ENCODE measurements around the gene GTPBP1. TPM values are rescaled to one million over a fixed set of nuclear protein-coding genes. Genes with fewer than 3 reads are reported as not detected.

Gene GTPBP1
- total RNA-seq, result 100 to 1,000 TPM; 109 to 142 TPM

DNA sequence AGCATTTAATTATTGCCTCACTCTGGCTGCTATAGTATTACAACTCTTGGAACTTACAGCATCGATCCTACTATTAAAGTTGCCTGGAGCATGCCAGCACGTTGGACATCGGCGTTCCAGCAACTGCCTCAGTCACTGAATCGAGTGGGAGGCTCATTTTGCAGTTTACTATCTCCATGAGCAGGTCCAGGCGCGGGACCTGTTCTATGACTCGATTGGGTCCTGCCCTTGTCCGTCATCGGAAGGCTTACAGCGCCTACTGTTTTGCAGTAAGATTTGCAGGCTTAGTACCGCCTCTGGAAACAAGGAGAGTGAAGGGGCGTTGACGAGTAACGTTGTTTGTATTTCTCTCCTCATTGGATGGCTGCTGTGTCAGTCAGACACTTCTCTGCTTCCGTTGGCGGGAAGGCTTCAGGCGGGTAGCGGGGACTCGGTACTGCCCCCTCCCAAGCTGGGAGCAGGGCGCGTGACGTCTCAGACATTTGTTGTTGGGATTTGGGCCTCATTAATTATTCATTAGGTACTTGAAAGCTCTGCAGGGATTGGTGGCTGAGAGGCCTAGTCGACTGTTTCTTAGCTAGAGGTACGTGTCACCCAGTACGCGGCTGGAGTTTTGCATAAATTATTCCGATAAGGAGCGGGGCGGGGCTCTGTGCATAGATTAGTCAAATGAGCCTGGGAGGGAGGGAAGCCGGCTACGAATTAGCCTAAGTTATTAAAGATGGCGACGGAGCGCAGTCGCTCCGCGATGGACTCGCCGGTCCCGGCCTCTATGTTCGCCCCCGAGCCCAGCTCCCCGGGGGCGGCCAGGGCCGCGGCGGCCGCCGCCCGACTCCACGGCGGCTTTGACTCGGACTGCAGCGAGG, at the start of gene GTPBP1:
TSS of gene GTPBP1 (plus strand) at position 710 of the 866 bp plus-strand sequence. CDS start at position 722, 12 bp downstream.
- ATAC-seq (peak; percentile 82 to 87), DNase-seq (ENCODE audit: low spot score in 2 of 2) (peak; percentile 96 to 98)
- Mint-ChIP-seq H3K9me3 (no peaks in the 10 kb centered on the region), H3K27ac (peak within 1 kb of the TSS; percentile 93 to 97), H3K36me3 (peaks cover 23 to 30% of the 10 kb centered on the region in 2 donors)

DNA sequence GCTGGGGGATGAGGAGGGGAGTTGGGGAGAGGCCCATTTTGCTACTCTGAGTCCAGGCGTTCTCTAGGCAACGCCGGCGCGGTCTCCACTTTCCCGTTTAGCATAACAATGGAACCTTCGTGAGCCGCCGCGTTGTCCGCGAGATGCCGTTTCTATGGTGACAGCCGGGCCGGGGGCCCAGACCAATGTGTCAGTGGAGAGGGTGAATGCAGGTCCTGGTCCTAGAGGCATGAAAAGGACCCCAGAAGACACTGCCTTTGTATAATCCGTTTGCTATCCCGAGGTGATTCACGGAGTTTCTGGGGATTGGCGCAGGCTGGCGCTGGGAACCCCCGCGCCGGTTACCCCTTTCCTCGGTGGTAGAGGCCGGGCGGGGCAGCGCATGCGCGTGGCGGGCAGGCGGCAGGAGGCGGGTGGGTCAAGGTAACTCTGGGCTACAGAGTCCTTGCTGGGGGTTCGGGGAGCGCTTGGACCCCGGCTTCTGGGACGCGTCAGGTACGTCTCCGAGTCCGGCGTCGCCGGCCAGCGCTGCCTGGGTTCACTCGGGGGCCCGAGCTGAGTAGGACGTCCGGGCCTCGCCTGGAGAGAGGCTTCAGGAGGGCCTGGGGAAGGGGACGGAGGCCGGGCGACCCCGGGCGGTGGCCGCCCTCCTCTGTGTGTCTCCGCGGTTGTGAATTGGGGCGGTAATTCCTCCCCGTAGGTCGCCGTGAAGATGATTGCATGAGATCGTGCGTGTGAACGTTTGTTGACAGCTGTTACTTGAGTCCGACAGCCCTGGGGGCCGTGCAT, 49.3 kb upstream of the GTPBP1 start, which contains the start of the genes CBY1 and FAM227A:
TSS of gene CBY1 (plus strand) at position 383 of the 789 bp plus-strand sequence. CDS start 11,417 bp downstream, outside the sequence.
TSS of gene FAM227A (minus strand) at position 137 of the 789 bp plus-strand sequence. CDS start 6,224 bp downstream, outside the sequence.
- Mint-ChIP-seq H3K27ac (peak within 1 kb of the TSS; percentile 98), H3K36me3 (no peaks in the 10 kb centered on the region), H3K9me3 (no peaks in the 10 kb centered on the region)
- peak; percentile 85 to 89 for ATAC-seq
- DNase-seq (ENCODE audit: low spot score in 2 of 2), result peak; percentile 87 to 92

DNA sequence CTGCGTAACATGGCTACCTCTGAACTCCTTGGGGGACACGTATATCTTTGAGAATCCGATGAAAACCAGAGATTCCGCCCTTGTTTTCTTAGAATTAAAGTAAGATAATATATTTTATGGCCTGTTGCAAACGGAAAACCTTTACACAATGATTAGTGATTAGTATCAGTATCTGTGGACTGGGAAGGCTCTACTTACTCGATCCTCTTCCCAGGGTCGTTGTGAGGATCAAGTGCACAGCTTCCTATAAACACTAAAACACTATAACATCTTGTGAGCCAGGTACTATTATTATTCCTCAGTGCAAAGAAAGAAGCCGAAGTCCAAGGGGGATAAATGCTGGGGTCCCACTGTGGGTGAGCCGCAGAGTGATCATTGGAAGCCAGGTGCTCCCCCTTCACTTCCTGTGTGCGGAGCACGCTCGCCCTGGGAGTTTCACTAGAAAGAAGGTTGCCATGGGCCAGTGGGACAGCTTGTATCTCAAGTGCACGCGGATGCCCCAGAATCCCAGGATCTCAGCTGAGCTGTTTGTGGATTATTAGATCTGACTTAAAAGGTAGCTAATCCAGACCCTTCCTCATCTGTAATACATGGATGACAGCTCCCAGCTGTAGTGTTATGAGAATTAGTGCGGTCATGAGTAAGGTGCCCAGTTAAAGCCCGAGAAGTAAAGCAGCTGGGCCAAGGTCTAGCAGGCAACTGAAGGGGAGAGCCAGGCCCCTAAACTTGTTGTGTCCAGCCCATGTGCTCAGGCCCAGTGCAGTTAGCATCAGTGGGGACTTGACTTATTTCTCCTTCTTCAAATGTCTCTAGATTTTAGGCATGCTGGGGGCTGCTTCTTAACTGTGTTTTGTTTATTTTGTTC, 48.5 kb upstream of the GTPBP1 start:
- Mint-ChIP-seq H3K9me3 (no peaks in the 10 kb centered on the region), H3K36me3 (no peaks in the 10 kb centered on the region), H3K27ac (peak overlapping the region; percentile 98)
- ATAC-seq (peak; percentile 36 to 59), DNase-seq (ENCODE audit: low spot score in 2 of 2) (peak; percentile 43 to 67)

DNA sequence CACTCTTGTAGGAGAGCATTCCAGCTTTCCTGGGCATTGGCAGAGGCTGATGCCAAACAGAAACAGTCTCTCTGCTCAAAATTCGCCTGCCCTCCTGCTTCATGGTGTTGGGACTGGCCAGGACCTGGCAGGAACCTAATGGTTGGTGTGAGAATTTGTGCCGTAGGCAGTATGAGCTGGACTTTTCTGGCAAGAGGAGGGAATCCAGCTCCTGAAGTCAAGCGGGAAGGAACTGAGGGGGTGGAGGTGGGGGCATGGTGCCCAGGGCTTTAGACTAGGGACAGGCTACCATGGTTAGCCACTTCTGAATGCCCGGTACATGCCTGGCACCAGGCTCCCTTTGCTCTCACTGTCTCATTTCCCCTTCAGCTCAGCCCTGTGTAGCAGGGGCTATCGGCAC, 30.9 kb upstream of the GTPBP1 start:
- DNase-seq (ENCODE audit: low spot score in 2 of 2), result no peak
- Mint-ChIP-seq H3K36me3 (peaks cover 8 to 13% of the 10 kb centered on the region in 2 donors), H3K27ac (peak overlapping the region in 1 of 2 donors; percentile 72), H3K9me3 (no peaks in the 10 kb centered on the region)
- ATAC-seq, result no peak

DNA sequence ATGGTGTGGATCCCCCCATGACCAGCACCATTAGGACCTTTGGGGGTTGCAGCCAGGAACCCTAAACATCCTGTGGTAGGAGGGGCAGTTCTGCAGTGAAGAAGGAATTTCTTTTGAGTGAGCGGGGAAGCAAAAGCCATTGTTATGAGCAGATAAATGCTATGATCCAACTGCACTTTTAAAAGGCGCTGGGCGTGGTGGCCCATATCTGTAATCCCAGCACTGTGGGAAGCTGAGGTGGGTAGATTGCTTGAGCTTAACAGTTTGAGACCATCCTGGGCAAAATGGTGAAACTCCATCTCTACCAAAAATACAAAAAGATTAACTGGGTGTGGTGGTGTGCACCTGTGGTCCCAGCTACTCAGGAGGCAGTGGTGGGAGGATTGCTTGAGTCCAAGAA, 29.9 kb upstream of the GTPBP1 start:
- H3K9me3 Mint-ChIP-seq, result no peaks in the 10 kb centered on the region
- peaks cover 5 to 13% of the 10 kb centered on the region in 2 donors for H3K36me3 Mint-ChIP-seq
- no peak for ATAC-seq

DNA sequence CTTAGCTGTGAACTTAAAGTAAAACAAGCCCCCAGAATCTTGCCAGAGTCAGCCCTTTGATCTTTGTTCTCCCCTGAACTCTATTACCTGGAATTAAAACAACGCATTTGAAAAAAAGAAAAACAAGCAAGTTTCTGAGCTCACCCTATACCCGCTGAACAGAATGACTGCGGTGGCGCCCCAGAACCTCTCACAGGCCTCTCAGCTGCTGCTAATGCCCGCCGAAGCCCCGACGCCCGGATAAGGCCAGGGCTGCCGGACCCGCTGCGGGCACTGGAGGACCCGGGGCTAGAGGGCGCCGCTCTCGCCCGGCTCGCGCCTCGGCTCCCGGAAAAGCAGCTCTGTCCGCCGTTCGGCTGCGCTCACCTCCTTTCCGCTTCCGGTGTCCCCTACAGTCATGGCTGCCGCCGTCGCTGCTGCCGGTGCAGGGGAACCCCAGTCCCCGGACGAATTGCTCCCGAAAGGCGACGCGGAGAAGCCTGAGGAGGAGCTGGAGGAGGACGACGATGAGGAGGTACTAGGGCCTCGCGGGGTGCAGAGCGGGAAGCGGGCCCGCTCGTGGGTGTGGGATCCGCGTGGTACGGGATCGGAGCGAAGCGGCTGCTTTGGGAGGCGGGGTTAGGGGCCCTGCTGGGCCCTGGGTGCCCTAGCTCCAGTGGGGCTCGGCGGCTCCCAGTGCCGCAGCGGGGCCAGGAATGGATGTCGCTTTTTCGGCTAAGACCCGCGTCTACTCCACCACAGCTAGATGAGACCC, 24.0 kb upstream of the GTPBP1 start, which contains the start of gene TOMM22:
TSS of gene TOMM22 (plus strand) at position 376 of the 754 bp plus-strand sequence. CDS start at position 398, 22 bp downstream.
- ATAC-seq, result peak; percentile 99
- DNase-seq (ENCODE audit: low spot score in 2 of 2), result peak; percentile 85 to 89
- peaks cover 21 to 27% of the 10 kb centered on the region in 2 donors for H3K36me3 Mint-ChIP-seq
- no peaks in the 10 kb centered on the region for H3K9me3 Mint-ChIP-seq
- H3K27ac Mint-ChIP-seq, result peak within 1 kb of the TSS; percentile 96 to 98

More for the DNA sequence above, 29.9 kb upstream of the GTPBP1 start:
- H3K27ac Mint-ChIP-seq, result no peak overlapping the region
- DNase-seq (ENCODE audit: low spot score in 2 of 2), result no peak

DNA sequence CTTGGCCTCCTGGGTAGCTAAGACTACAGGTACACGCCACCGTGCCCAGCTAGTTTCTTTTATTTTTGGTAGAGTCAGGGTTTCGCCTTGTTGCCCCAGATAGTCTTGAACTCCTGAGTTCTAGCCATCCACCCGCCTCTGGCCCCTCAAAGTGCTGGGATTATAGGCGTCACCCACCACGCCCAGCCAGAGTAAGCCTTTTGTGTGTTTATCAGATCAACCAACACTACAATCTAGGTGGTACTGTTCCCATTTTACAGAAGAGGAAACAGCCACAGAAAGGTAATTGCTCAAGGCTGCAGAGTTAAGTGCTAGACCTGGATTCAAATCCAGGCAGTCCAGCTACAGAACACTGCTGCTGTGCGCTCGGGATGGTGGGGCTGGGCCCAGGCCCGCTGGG, 20.8 kb upstream of the GTPBP1 start:
- no peaks in the 10 kb centered on the region for H3K9me3 Mint-ChIP-seq
- no peak for DNase-seq (ENCODE audit: low spot score in 2 of 2)
- H3K36me3 Mint-ChIP-seq, result peaks cover 21 to 27% of the 10 kb centered on the region in 2 donors
- no peak for ATAC-seq
- peak overlapping the region in 1 of 2 donors; percentile 22 for H3K27ac Mint-ChIP-seq

DNA sequence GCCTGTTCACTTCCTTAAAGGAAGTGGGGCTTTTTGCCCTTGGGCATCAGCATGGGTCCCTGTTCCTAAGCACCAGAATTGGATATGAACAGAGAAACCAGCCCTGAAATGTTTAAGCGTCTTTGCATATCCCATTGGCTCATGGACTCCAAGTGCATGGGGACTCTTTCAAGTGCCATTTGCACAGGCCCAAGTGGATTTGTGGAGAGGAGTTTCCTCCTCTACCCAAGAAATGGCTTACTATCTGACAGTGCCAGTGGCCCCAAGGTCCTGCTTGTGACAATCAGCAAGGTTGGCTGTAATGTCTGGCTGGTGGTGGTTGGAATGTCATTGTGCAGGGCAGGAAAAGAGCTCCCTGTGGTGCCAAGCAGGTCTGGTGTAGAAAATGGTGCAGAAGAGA, 20.0 kb upstream of the GTPBP1 start:
- Mint-ChIP-seq H3K9me3 (no peaks in the 10 kb centered on the region), H3K36me3 (peaks cover 21 to 27% of the 10 kb centered on the region in 2 donors), H3K27ac (peak overlapping the region in 1 of 2 donors; percentile 49)
- DNase-seq (ENCODE audit: low spot score in 2 of 2) (no peak), ATAC-seq (no peak)

DNA sequence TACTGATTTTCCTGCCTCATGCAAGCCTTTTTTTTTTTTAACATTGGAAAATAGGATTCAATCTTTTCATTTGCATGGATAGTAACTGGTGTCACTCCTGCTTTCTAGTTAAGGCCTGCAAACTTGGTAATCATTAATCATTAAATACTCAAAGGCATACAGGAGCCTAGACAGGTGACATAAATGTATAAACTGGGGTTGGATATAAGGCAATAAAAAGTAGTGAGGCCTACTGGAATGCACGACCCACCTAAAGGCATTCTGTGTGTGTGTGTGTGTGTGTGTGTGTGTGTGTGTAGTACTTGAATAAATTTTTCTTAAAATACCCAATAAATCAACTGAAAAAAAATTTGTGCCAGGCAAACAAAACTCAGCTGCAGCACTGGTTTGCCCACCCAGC, 16.1 kb upstream of the GTPBP1 start:
- H3K9me3 Mint-ChIP-seq, result no peaks in the 10 kb centered on the region
- no peak for DNase-seq (ENCODE audit: low spot score in 2 of 2)
- no peak overlapping the region for H3K27ac Mint-ChIP-seq
- ATAC-seq, result no peak
- peaks cover 5 to 16% of the 10 kb centered on the region in 2 donors for H3K36me3 Mint-ChIP-seq

DNA sequence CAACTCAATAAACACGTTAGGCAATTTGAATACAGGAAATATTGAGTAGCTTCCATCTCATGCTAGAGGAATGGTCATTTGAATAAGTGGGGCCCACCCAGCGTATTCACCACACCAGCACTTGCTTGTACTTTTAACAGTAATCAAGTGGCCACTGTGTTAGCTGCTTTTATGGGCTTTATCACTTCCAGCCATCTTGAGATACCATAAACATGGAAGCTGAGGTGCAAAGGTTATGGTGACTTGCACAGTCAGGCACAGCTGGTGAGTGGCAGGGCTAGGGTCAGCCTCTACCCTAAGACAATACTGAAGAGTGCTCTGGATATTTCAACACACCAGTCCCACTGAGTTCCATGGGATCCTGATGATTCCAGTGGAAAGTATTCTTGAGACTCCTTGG, 11.7 kb upstream of the GTPBP1 start:
- Mint-ChIP-seq H3K9me3 (no peaks in the 10 kb centered on the region), H3K27ac (peak overlapping the region in 1 of 2 donors; percentile 63), H3K36me3 (peaks cover 31 to 48% of the 10 kb centered on the region in 2 donors)
- no peak for DNase-seq (ENCODE audit: low spot score in 2 of 2)
- no peak for ATAC-seq

DNA sequence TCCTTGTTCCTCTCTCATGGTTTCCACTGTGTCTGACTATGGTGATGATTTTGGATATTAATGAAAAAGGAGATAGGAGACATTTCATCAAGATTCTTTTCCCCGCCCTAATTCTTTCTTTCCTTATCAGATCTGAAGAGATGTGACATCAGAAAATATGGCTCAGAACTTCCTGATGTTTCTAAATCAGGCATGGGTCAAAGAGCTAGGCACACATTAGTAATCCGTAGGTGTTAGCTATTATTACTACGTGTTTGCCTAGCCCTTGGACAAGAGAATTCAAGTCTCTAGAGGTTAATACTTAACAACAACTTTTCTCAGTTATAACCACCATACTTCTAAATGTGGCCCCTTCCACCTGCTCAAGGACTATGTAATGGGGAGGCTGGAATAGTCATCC, 10.8 kb upstream of the GTPBP1 start:
- Mint-ChIP-seq H3K27ac (peak overlapping the region; percentile 63 to 90), H3K36me3 (peaks cover 37 to 57% of the 10 kb centered on the region in 2 donors), H3K9me3 (no peaks in the 10 kb centered on the region)
- DNase-seq (ENCODE audit: low spot score in 2 of 2) (no peak), ATAC-seq (no peak)

DNA sequence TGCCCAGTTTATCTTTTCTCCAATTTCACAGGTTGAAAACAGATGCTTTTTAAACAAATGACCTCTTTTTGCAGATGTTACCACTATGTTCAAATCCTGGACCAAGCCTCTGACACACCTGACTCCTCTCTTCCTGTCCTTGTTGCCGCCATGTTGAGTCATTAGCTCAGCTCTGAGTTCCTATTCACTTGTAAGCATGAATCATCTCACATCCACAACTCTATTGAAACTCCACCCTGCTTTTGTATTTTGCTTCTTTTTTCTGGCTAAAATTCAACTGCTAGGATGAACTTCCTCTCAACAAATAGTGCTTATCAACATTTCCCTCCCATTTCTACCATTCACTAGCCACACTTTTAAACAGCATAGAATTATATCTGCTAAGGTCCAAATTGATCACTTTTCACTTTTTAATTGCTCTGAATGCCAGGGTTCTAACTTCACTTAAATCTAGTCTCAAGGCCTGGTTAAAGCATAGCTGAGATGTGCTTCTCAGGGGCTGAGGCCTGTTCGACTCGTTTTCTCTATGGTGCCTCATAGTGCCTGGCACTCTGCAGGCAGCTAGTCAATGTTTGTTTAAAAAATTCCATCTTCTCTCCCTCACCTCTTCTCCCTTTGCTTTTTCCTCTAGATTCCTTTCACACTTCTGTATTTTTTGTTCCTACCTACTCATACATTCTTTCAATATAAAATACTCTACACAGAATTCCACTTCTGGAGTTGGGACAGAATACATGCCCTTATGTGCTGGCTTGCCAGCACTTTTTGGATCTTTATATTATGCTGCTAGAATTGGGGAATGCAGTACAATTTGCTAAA, 8.9 kb upstream of the GTPBP1 start:
- Mint-ChIP-seq H3K9me3 (no peaks in the 10 kb centered on the region), H3K36me3 (peaks cover 38 to 55% of the 10 kb centered on the region in 2 donors), H3K27ac (peak overlapping the region; percentile 80 to 87)
- ATAC-seq, result peak; percentile 54 to 55
- peak in 1 of 2 donors; percentile 33 for DNase-seq (ENCODE audit: low spot score in 2 of 2)

DNA sequence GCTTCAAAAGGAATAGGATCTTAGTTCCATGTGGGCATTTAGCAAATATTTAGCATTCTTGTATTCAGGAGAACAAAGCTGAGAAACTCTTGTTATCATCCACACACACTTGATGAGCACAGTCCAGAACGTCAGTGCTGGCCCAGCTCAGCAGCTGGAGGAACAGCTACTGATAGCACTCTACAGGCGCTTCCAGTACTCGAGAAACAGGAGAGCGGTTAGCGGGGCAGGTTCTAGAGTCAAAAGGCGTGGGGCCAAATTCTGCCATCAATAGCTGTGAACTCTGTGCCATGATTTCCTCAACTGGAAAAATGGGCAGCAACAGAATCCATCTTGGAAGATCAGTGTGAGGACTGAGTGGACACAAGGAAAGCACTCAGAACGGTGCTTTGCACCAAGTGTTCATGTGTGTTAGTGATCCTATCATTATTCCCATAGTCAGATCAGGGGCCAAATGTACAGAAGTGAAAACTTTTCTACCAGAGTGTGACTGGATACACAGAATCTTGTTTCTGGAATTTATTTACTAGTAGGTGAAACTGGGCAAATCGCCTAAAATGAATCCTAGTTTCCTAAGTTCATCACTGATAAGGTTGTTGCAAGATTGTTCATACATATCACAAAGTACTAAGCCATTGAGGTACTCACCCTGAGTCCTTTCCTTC, 8.2 kb upstream of the GTPBP1 start:
- no peaks in the 10 kb centered on the region for H3K9me3 Mint-ChIP-seq
- peak overlapping the region; percentile 80 to 87 for H3K27ac Mint-ChIP-seq
- peaks cover 38 to 55% of the 10 kb centered on the region in 2 donors for H3K36me3 Mint-ChIP-seq
- DNase-seq (ENCODE audit: low spot score in 2 of 2), result no peak
- ATAC-seq, result no peak
